ENCODE data around the gene AQP9. TPM values are rescaled to one million over a fixed set of nuclear protein-coding genes. Genes with fewer than 3 reads are reported as not detected.

AQP9 gene
- total RNA-seq, 1 donor from 2014 or later, result not detected

GRCh38 chr15:58217460-58217859 is 79.3 kb downstream of the AQP9 start:
- DNase-seq (ENCODE audit: low spot score in 2 of 2, unreplicated experiment in 2 of 2), result no peak
- Mint-ChIP-seq H3K4me1 (peaks cover 10% of the 10 kb centered on the region), H3K36me3 (no peaks in the 10 kb centered on the region), H3K27me3 (ENCODE audit: low read depth) (no peaks in the 10 kb centered on the region), H3K27ac (no peak overlapping the region), H3K9me3 (peaks cover 21% of the 10 kb centered on the region), H3K4me3 (no peak overlapping the region)
- TF ChIP-seq, protein P1, sequence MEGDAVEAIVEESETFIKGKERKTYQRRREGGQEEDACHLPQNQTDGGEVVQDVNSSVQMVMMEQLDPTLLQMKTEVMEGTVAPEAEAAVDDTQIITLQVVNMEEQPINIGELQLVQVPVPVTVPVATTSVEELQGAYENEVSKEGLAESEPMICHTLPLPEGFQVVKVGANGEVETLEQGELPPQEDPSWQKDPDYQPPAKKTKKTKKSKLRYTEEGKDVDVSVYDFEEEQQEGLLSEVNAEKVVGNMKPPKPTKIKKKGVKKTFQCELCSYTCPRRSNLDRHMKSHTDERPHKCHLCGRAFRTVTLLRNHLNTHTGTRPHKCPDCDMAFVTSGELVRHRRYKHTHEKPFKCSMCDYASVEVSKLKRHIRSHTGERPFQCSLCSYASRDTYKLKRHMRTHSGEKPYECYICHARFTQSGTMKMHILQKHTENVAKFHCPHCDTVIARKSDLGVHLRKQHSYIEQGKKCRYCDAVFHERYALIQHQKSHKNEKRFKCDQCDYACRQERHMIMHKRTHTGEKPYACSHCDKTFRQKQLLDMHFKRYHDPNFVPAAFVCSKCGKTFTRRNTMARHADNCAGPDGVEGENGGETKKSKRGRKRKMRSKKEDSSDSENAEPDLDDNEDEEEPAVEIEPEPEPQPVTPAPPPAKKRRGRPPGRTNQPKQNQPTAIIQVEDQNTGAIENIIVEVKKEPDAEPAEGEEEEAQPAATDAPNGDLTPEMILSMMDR (IDR thresholded peaks at IDR 0.05; ENCODE audit: unreplicated experiment), result no peak

- no peak for DNase-seq (ENCODE audit: low spot score in 2 of 2, unreplicated experiment in 2 of 2)
- Mint-ChIP-seq H3K4me3 (no peak overlapping the region), H3K4me1 (peaks cover 6% of the 10 kb centered on the region), H3K27me3 (ENCODE audit: low read depth) (no peaks in the 10 kb centered on the region), H3K9me3 (peaks cover 21% of the 10 kb centered on the region), H3K27ac (no peak overlapping the region), H3K36me3 (no peaks in the 10 kb centered on the region)
- TF ChIP-seq, protein P1 (IDR thresholded peaks at IDR 0.05; ENCODE audit: unreplicated experiment), result no peak
Measured at GRCh38 chr15:58221591-58222241, 83.5 kb downstream of the AQP9 start.

GRCh38 chr15:58222679-58223078 is 84.5 kb downstream of the AQP9 start:
- Mint-ChIP-seq H3K36me3 (no peaks in the 10 kb centered on the region), H3K9me3 (peaks cover 21% of the 10 kb centered on the region), H3K4me3 (no peak overlapping the region), H3K4me1 (peaks cover 6% of the 10 kb centered on the region), H3K27ac (no peak overlapping the region), H3K27me3 (ENCODE audit: low read depth) (no peaks in the 10 kb centered on the region)
- TF ChIP-seq, protein P1 (IDR thresholded peaks at IDR 0.05; ENCODE audit: unreplicated experiment), result no peak
- no peak for DNase-seq (ENCODE audit: low spot score in 2 of 2, unreplicated experiment in 2 of 2)

GRCh38 chr15:58223432-58223831 is 85.3 kb downstream of the AQP9 start:
- Mint-ChIP-seq H3K27ac (peak overlapping the region; percentile 6), H3K27me3 (ENCODE audit: low read depth) (no peaks in the 10 kb centered on the region), H3K4me3 (no peak overlapping the region), H3K4me1 (peaks cover 11% of the 10 kb centered on the region), H3K36me3 (no peaks in the 10 kb centered on the region), H3K9me3 (peaks cover 20% of the 10 kb centered on the region)
- TF ChIP-seq, protein P1 (IDR thresholded peaks at IDR 0.05; ENCODE audit: unreplicated experiment), result no peak
- no peak for DNase-seq (ENCODE audit: low spot score in 2 of 2, unreplicated experiment in 2 of 2)

GRCh38 chr15:58224068-58224467 is 85.9 kb downstream of the AQP9 start:
- Mint-ChIP-seq H3K4me1 (peaks cover 18% of the 10 kb centered on the region), H3K36me3 (no peaks in the 10 kb centered on the region), H3K4me3 (no peak overlapping the region), H3K27ac (no peak overlapping the region), H3K27me3 (ENCODE audit: low read depth) (no peaks in the 10 kb centered on the region), H3K9me3 (peaks cover 13% of the 10 kb centered on the region)
- DNase-seq (ENCODE audit: low spot score in 2 of 2, unreplicated experiment in 2 of 2), result no peak
- TF ChIP-seq, protein P1 (IDR thresholded peaks at IDR 0.05; ENCODE audit: unreplicated experiment), result no peak

Measured in mesothelial cell of epicardium (in vitro differentiated cells).